B cell (primary cell): ENCODE data around the gene BAIAP2L1. TPM values are rescaled to one million over a fixed set of nuclear protein-coding genes. Genes with fewer than 3 reads are reported as not detected.

Experiments used
- ATAC-seq: fragments of 200-7000 bp; cut with Tn5 transposase; one replicate; pipeline ENCODE4 v1.10.0; 2021; ENCODE audit warnings: low read depth, mild to moderate bottlenecking, moderate number of reproducible peaks, moderate library complexity
- CTCF ChIA-PET: fragments of 350-600 bp; sonication (Branson Sonifier 250); formaldehyde crosslinking; loops from one replicate; lab custom pipeline; 2021; ENCODE audit warnings: antibody characterized with exemption, inconsistent platforms; lab: Charles Lee
- POLR2A ChIA-PET: fragments of 350-600 bp; sonication (Branson Sonifier 250); formaldehyde crosslinking; loops from one replicate; lab custom pipeline; 2021; ENCODE audit warnings: antibody characterized with exemption; lab: Charles Lee
- DNase-seq: peaks from one replicate; pipeline ENCODE4 v3.0.0; 2013
- H2AFZ ChIP-seq: 2 replicates; pipeline ENCODE4 v1.6.1; 2012; ENCODE audit warnings: mild to moderate bottlenecking, low read depth, low read length; ENCODE audit not compliant: insufficient read depth, poor library complexity, severe bottlenecking
- H3K27ac ChIP-seq, 2 donors: 1 replicate in 1 of 2; 2 replicates in 1 of 2; pipeline ENCODE4 v1.5.1; 2012 to 2013; ENCODE audit warnings: low read length in 2 of 2, mild to moderate bottlenecking in 2 of 2, moderate library complexity in 1 of 2
- H3K27me3 ChIP-seq, 4 experiments: fragments of 200-600 bp in 1 of 4; sonication (generic) in 1 of 4; replicated peaks in 1 of 4; 1 replicate in 2 of 4; 2 replicates in 2 of 4; pipeline versions ENCODE4 v1.6.1 to v1.7.0; 2013 to 2016; ENCODE audit warnings: low read length in 3 of 4, mild to moderate bottlenecking in 2 of 4, mixed read lengths in 1 of 4, moderate library complexity in 1 of 4; ENCODE audit not compliant: insufficient read depth in 4 of 4, control insufficient read depth in 3 of 4; ENCODE audit errors: control extremely low read depth in 1 of 4
- H3K36me3 ChIP-seq, 2 experiments: replicated peaks in 1 of 2; 1 replicate in 1 of 2; 2 replicates in 1 of 2; pipeline versions ENCODE4 v1.6.1 to v1.7.1; 2013; ENCODE audit warnings: low read length in 1 of 2; ENCODE audit not compliant: insufficient read depth in 2 of 2, control insufficient read depth in 1 of 2; ENCODE audit errors: control extremely low read depth in 1 of 2, extremely low read depth in 1 of 2
- H3K4me1 ChIP-seq, 2 donors: fragments of 200-600 bp in 1 of 2; sonication (generic) in 1 of 2; 1 replicate in 1 of 2; 2 replicates in 1 of 2; pipeline versions ENCODE4 v1.5.1 to v1.6.1; 2013 to 2017; ENCODE audit warnings: low read length in 2 of 2; ENCODE audit not compliant: control insufficient read depth in 2 of 2, insufficient read depth in 2 of 2
- H3K4me2 ChIP-seq: replicated peaks from 2 replicates; pipeline ENCODE3; 2012; ENCODE audit warnings: mild to moderate bottlenecking, low read depth, low read length; ENCODE audit not compliant: poor library complexity, severe bottlenecking
- H3K4me3 ChIP-seq, 5 experiments: fragments of 200-600 bp in 1 of 5; sonication (generic) in 1 of 5; 1 replicate in 3 of 5; 2 replicates in 2 of 5; pipeline versions ENCODE4 v1.5.1 to v1.7.0; 2011 to 2016; ENCODE audit warnings: low read length in 4 of 5, mild to moderate bottlenecking in 4 of 5, low read depth in 2 of 5, control low read depth in 1 of 5, moderate library complexity in 1 of 5; ENCODE audit not compliant: insufficient read depth in 1 of 5; ENCODE audit errors: control extremely low read depth in 1 of 5, extremely low read depth in 1 of 5
- H3K79me2 ChIP-seq: fragments of 200-600 bp; sonication (generic); one replicate; pipeline ENCODE4 v1.6.0; 2016; ENCODE audit warnings: low read length; ENCODE audit not compliant: control insufficient read depth, insufficient read depth
- H3K9ac ChIP-seq: fragments of 200-600 bp; sonication (generic); 2 replicates; pipeline ENCODE4 v1.6.1; 2017; ENCODE audit warnings: mild to moderate bottlenecking, low read length, moderate library complexity
- H3K9me3 ChIP-seq, 3 donors: one replicate each; pipeline versions ENCODE4 v1.6.1 to v1.7.1; 2013; ENCODE audit warnings: low read length in 2 of 3; ENCODE audit not compliant: control insufficient read depth in 2 of 3, insufficient read depth in 1 of 3; ENCODE audit errors: control extremely low read depth in 1 of 3
- H4K20me1 ChIP-seq: 2 replicates; pipeline ENCODE4 v1.6.0; 2012; ENCODE audit warnings: mild to moderate bottlenecking, low read length; ENCODE audit not compliant: insufficient read depth, control insufficient read depth, poor library complexity, severe bottlenecking
- H3K27ac Mint-ChIP-seq: one replicate; pipeline ENCODE4 v1.8.0; 2021; ENCODE audit warnings: mixed read lengths
- H3K27me3 Mint-ChIP-seq: one replicate; pipeline ENCODE4 v1.8.0; 2021; ENCODE audit warnings: mixed read lengths
- H3K4me1 Mint-ChIP-seq: one replicate; pipeline ENCODE4 v1.8.0; 2021; ENCODE audit warnings: mixed read lengths
- H3K4me3 Mint-ChIP-seq: one replicate; pipeline ENCODE4 v1.8.0; 2021; ENCODE audit warnings: mixed read lengths
- H3K9me3 Mint-ChIP-seq: one replicate; pipeline ENCODE4 v1.8.0; 2022; ENCODE audit warnings: mixed read lengths; ENCODE audit not compliant: insufficient read depth
- CTCF ChIP-seq: fragments of 200-600 bp; IDR thresholded peaks from one replicate; pipeline ENCODE4 v1.8.0; 2022; ENCODE audit warnings: antibody characterized with exemption, mild to moderate bottlenecking
- EZH2 ChIP-seq: IDR thresholded peaks from 2 replicates; pipeline ENCODE4 v1.6.1; 2012; ENCODE audit warnings: borderline replicate concordance, low read depth, mild to moderate bottlenecking, moderate library complexity, low read length; ENCODE audit not compliant: insufficient read depth, poor library complexity, severe bottlenecking
- WGBS: methylation state at CpG from one replicate; pipeline ENCODE4 v1.1.5; 2013; ENCODE audit warnings: missing lambda C conversion rate; ENCODE audit not compliant: insufficient coverage; 5-methylcytosine and 5-hydroxymethylcytosine counted together
- intact Hi-C: fragments of 100-400 bp; cut with micrococcal nuclease; formaldehyde crosslinking; loops from one replicate; pipeline ENCODE4 v1.10.0; 2022
- polyA plus RNA-seq: library from polyadenylated mRNA; depleted of rRNA; stranded (reverse); fragments of >200 nt; gene quantifications from 2 replicates; pipeline ENCODE4 v1.2.3, GENCODE V29; 2012
- total RNA-seq, 2 donors: library from RNA; stranded (reverse); fragments of 120-200 nt in 1 of 2; gene quantifications; 1 replicate in 1 of 2; 2 replicates in 1 of 2; pipeline versions ENCODE4 v1.2.3 to v1.2.4, GENCODE V29; 2013 to 2022

Gene BAIAP2L1
- total and polyA plus RNA-seq, 2 donors (not counting 1 experiment from before 2014, with no cell fraction given) = 1.5 to 3.7 TPM

DNA sequence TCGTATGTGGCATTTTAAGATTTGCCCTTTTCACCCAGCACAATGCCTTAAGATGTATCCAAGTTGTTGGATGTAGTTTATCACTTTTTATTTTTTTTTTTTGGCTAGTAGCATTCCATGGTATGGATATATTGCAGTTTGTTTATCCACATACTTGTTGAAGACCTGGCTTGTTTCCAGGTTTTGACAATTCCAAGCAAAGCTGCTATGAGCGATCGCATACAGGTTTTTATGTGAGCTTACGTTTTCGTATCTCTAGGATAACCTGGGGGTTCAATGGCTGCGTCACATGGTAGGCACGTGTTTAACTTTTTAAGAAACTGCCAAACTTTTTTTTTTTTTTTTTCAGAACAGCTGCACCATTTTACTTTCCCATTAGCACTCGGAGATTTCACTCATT, 32.2 kb downstream of the BAIAP2L1 start:
- H3K27ac ChIP-seq = no peak overlapping the region
- no peaks in the 10 kb centered on the region for H3K9me3 Mint-ChIP-seq
- no peak overlapping the region for H3K4me3 ChIP-seq
- no peaks in the 10 kb centered on the region for H3K27me3 ChIP-seq
- H3K36me3 ChIP-seq = no peaks in the 10 kb centered on the region
- DNase-seq (no peak), ATAC-seq (no peak)
- 91% methylated on average over 6 of the region's 8 CpGs for WGBS
- ChIA-PET POLR2A (no interaction called here), CTCF (interaction anchor here (0.6 to 1.0 kb wide), 2 partner anchors 16 to 480 kb away, joined by 3 to 4 read pairs; no protein-coding TSS in a partner anchor)
- no peak overlapping the region for H3K4me2 ChIP-seq
- H3K9me3 ChIP-seq = no peaks in the 10 kb centered on the region
- H3K4me1 ChIP-seq = no peaks in the 10 kb centered on the region
- peaks cover 9% of the 10 kb centered on the region for H3K27me3 Mint-ChIP-seq
- no peak overlapping the region for H3K9ac ChIP-seq
- no peaks in the 10 kb centered on the region for H3K79me2 ChIP-seq
- no peak for TF ChIP-seq EZH2
- TF ChIP-seq CTCF = no peak
- H4K20me1 ChIP-seq = no peaks in the 10 kb centered on the region
- H2AFZ ChIP-seq = no peak overlapping the region
- intact Hi-C loops = no loop called here
- no peaks in the 10 kb centered on the region for H3K4me1 Mint-ChIP-seq
- H3K27ac Mint-ChIP-seq = no peak overlapping the region
- no peak overlapping the region for H3K4me3 Mint-ChIP-seq

DNA sequence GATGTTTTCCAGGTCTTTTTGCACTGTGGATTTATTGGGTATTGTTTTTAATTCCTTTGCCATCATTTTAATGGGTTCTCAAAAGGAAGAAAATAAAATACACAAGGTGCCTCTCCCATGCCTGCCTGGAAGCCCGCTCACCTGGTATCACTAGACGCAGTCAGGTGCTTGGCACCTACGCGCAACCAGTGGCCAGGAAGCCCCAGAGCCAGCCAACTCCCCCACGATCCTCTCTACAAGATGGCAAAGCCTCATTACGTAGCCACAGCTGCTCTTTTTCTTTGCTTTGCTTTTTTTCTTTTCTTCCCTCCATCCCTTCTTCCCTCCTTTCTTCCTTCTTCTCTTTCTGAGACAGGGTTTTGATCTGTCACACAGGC, 34.3 kb downstream of the BAIAP2L1 start:
- Mint-ChIP-seq H3K27me3 (peaks cover 9% of the 10 kb centered on the region), H3K4me3 (no peak overlapping the region), H3K27ac (no peak overlapping the region), H3K4me1 (no peaks in the 10 kb centered on the region), H3K9me3 (no peaks in the 10 kb centered on the region)
- H3K27me3 ChIP-seq = no peaks in the 10 kb centered on the region
- H3K9ac ChIP-seq = no peak overlapping the region
- no peak overlapping the region for H3K4me3 ChIP-seq
- no peaks in the 10 kb centered on the region for H3K4me1 ChIP-seq
- H3K9me3 ChIP-seq = no peaks in the 10 kb centered on the region
- ChIA-PET CTCF (no interaction called here), POLR2A (no interaction called here)
- no peaks in the 10 kb centered on the region for H4K20me1 ChIP-seq
- TF ChIP-seq CTCF = no peak
- no peak for TF ChIP-seq EZH2
- H3K4me2 ChIP-seq = no peak overlapping the region
- H3K36me3 ChIP-seq = no peaks in the 10 kb centered on the region
- no peak overlapping the region for H2AFZ ChIP-seq
- 98% methylated on average over 6 of the region's 6 CpGs for WGBS
- no peak overlapping the region for H3K27ac ChIP-seq
- DNase-seq (no peak), ATAC-seq (no peak)
- no peaks in the 10 kb centered on the region for H3K79me2 ChIP-seq
- intact Hi-C loops = no loop called here
